GM13976 (cell line): Measurements from ENCODE around the gene DES.

Experiments used
- DNase-seq: peaks from one replicate; pipeline ENCODE4 v3.0.0; 2012; ENCODE audit warnings: low spot score
- in situ Hi-C: fragments of 300-500 bp; cut with MboI; formaldehyde crosslinking; loops from one replicate; pipeline ENCODE4 v1.12.0; 2022; ENCODE audit warnings: low sequenced_read_pairs, mixed read lengths, inconsistent platforms; ENCODE audit not compliant: unreplicated experiment
- TF ChIP-seq, protein P1 (sequence below): IDR thresholded peaks from 2 replicates; pipeline ENCODE4 v1.5.1; 2012; ENCODE audit warnings: borderline replicate concordance, mild to moderate bottlenecking; ENCODE audit not compliant: insufficient read depth; ENCODE audit errors: extremely low read depth, missing control alignments, control extremely low read depth

Gene DES

DNA sequence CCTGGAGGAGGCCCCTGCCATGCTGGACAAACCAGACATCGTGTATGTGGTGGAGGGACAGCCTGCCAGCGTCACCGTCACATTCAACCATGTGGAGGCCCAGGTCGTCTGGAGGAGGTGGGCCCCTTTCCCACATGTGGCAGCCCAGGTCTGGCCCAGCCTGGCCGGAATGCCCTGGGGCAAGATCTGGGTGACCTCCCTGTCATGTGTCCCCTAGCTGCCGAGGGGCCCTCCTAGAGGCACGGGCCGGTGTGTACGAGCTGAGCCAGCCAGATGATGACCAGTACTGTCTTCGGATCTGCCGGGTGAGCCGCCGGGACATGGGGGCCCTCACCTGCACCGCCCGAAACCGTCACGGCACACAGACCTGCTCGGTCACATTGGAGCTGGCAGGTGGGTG is 55.3 kb downstream of the DES start:
- in situ Hi-C loops = no loop called here
- DNase-seq = no peak
- TF ChIP-seq, protein P1, sequence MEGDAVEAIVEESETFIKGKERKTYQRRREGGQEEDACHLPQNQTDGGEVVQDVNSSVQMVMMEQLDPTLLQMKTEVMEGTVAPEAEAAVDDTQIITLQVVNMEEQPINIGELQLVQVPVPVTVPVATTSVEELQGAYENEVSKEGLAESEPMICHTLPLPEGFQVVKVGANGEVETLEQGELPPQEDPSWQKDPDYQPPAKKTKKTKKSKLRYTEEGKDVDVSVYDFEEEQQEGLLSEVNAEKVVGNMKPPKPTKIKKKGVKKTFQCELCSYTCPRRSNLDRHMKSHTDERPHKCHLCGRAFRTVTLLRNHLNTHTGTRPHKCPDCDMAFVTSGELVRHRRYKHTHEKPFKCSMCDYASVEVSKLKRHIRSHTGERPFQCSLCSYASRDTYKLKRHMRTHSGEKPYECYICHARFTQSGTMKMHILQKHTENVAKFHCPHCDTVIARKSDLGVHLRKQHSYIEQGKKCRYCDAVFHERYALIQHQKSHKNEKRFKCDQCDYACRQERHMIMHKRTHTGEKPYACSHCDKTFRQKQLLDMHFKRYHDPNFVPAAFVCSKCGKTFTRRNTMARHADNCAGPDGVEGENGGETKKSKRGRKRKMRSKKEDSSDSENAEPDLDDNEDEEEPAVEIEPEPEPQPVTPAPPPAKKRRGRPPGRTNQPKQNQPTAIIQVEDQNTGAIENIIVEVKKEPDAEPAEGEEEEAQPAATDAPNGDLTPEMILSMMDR = no peak

DNA sequence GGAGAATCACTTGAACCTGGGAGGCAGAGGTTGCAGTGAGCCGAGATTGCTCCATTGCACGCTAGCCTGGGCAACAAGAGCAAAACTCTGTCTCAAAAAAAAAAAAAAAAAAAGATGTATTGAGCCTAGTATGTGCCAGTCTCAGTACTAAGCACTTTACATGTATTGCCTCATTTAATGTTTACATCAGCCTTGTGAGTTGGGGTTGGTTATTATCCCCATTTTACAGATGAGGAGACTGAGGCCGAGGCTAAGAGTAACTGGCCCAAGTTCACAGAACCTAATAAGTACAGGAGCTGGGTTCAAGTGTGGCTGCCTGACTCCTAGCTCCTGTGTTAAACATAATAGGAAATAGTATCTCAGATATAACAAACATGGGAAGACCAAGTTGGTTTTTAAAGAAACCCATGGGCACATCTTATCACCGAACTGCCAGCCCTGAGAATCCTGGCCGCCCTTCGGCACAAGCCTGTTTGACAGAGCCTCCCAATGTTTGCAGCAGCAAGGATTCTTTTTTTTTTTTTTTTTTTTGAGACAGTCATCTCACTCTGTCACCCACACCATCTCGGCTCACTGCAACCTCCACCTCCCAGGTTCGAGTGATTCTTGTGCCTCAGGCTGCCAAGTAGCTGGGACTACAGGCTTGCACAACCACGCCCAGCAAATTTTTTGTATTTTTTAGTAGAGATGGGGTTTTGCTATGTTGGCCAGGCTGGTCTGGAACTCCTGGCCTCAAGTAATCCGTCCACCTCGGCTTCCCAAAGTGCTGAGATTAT is 56.3 kb downstream of the DES start:
- in situ Hi-C loops = no loop called here
- TF ChIP-seq, protein P1 = no peak
- DNase-seq = no peak

DNA sequence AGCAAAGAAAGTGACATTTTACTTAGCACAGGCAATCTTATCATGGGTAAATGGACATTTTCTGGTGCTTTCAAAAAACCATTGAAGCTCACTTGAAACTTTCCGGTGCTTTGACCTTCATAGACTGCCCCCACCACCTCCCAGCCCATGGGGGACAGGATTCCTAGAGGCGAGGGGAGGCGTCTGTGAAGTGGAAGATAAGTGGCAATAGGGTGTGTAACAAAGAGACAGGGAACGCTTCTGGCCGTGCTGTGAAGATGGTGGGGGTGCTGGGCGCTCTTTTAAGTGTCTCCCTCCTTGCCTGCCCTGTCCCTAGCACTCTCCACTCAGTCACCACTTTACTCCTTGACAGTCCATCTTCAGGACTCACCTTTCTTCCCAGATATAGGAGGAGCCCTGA is 57.1 kb downstream of the DES start:
- in situ Hi-C loops = no loop called here
- no peak for DNase-seq
- TF ChIP-seq, protein P1 = no peak

DNA sequence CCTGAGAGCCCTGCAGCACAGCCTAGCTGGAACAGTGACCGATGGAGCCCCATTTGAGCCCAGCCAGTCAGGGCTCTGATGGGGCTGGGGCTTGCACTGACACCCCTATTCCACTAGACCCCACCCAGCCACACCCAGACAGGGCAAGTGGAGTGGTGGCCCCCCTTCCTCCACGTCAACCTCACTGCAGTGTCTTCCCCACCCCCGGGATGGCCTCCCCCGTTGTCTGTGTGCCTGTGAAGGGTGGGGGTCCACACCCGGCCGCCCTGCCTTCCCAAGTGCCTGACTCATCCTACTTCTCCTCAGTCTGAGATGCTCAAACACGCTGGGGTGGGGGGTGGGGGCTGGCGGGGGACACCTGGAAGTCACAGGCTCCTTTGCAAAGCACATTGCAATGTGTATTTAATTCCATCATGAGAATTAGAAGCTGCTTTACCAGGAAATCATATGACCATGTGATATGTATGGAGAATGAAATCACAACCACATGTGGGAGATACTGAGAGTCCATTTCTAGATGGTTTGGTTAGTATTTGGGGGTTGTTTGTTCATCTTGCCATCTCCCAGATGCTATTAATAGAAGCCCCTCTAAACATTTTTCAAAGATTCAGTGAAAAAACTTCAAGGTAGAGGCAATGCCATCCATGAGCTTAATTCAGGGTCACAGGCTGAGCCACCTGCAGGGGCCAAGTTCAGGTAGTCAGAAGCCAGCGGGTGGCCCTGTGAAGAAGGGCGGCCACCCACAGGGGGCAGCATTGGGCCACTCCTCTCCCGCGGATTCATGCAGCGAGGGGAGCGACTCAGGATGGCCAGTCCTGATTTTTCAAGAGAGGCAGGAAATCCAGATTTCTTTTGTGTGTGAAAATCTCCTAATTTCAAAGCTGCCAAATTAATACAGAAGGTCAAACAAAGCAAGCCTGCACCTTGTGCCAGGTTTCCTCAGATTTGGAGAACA is 57.8 kb downstream of the DES start:
- TF ChIP-seq, protein P1 = peak; percentile 62
- peak; percentile 85 for DNase-seq
- in situ Hi-C loops = no loop called here
